Thyroid gland (tissue), 4 donors: ENCODE data around the gene NUP188. TPM values are rescaled to one million over a fixed set of nuclear protein-coding genes. Genes with fewer than 3 reads are reported as not detected.

ENCODE experiments used
- DNase-seq, 2 donors: peaks; one replicate each; pipeline ENCODE4 v3.0.0-alpha.2; 2019
- H3K27ac ChIP-seq, 3 donors: fragments of 200-600 bp; sonication (generic); 1 replicate in 2 of 3; 2 replicates in 1 of 3; pipeline ENCODE4 v1.5.1; 2016 to 2019; ENCODE audit warnings: mild to moderate bottlenecking in 1 of 3, moderate library complexity in 1 of 3
- H3K27me3 ChIP-seq: fragments of 200-600 bp; sonication (generic); one replicate; pipeline ENCODE4 v1.5.1; 2019
- H3K36me3 ChIP-seq, 2 donors: fragments of 200-600 bp; sonication (generic); one replicate each; pipeline ENCODE4 v1.5.1; 2016 to 2019
- H3K4me1 ChIP-seq, 2 donors: fragments of 200-600 bp; sonication (generic); one replicate each; pipeline ENCODE4 v1.5.1; 2017 to 2019
- H3K4me3 ChIP-seq, 3 donors: fragments of 200-600 bp; sonication (generic); replicated peaks in 1 of 3; 1 replicate in 2 of 3; 2 replicates in 1 of 3; pipeline ENCODE4 v1.5.1; 2016; ENCODE audit warnings: mild to moderate bottlenecking in 1 of 3
- H3K9me3 ChIP-seq: fragments of 200-600 bp; sonication (generic); one replicate; pipeline ENCODE4 v1.5.1; 2017
- CTCF ChIP-seq, 6 experiments: fragments of 200-600 bp in 3 of 6; fragments of 450-650 bp in 3 of 6; sonication (generic) in 3 of 6; IDR thresholded peaks; one replicate each; pipeline ENCODE4 v1.5.1; 2016 to 2019; ENCODE audit warnings: antibody characterized with exemption in 6 of 6, mild to moderate bottlenecking in 2 of 6, inconsistent platforms in 1 of 6, moderate library complexity in 1 of 6
- POLR2A ChIP-seq, 2 donors: fragments of 450-650 bp; IDR thresholded peaks; one replicate each; pipeline ENCODE4 v1.6.1; 2017; ENCODE audit warnings: antibody characterized with exemption in 2 of 2, mild to moderate bottlenecking in 2 of 2, moderate library complexity in 1 of 2
- WGBS, 2 donors: methylation state at CpG; one replicate each; pipeline ENCODE4 v1.1.5; 2017; 5-methylcytosine and 5-hydroxymethylcytosine counted together
- intact Hi-C: fragments of 100-400 bp; cut with DNase I; formaldehyde crosslinking; loops from one replicate; pipeline ENCODE4 v1.15.1; 2023
- total RNA-seq, 4 donors: library from RNA; depleted of rRNA; stranded (reverse); fragments of >200 nt; gene quantifications; one replicate each; pipeline ENCODE4 v1.2.3, GENCODE V29; 2016

Gene NUP188
- total RNA-seq, 4 donors from 2014 or later, result 27.1 to 78.2 (median 35.8) TPM

- Histone ChIP-seq H3K27me3 (no peaks in the 10 kb centered on the region), H3K4me3 (no peak overlapping the region), H3K4me1 (no peaks in the 10 kb centered on the region), H3K9me3 (no peaks in the 10 kb centered on the region), H3K27ac (no peak overlapping the region), H3K36me3 (peaks cover 15 to 26% of the 10 kb centered on the region in 2 donors)
- 92 to 100% methylated on average over 2 to 9 of the region's 11 CpGs for WGBS, 2 donors
- intact Hi-C loops, result no loop called here
- no peak for DNase-seq
- no peak for TF ChIP-seq POLR2A (IDR thresholded peaks at IDR 0.05)
- no peak for TF ChIP-seq CTCF (IDR thresholded peaks at IDR 0.05)
These were observed 66.2 kb downstream of the NUP188 start for GRCh38 chr9:129013674-129014073.

DNA sequence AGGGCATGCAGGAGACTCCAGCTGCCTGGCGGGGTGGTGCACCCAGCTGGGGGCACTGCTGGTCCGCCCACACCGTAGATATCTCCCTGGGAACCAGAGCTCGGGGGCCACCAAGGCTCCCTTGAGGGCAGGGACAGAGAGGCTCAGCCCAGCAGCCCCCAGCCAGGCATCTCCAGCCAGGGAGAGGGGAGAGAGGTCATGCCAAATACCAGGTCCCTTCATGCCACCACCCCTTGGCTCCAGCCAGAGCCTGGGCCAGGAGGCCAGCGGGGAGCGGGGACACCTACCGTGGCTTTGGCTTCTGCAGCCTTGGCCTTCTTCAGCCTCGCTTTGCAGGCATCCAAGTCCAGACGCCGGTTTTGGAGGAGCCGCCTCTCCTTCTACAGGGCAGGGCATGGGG is 66.6 kb downstream of the NUP188 start:
- TF ChIP-seq CTCF (IDR thresholded peaks at IDR 0.05), result no peak
- TF ChIP-seq POLR2A (IDR thresholded peaks at IDR 0.05), result no peak
- no peaks in the 10 kb centered on the region for H3K9me3 ChIP-seq
- no peaks in the 10 kb centered on the region for H3K27me3 ChIP-seq
- WGBS, 2 donors, result 89 to 100% methylated on average over 1 to 11 of the region's 11 CpGs
- H3K4me1 ChIP-seq, result no peaks in the 10 kb centered on the region
- no peak overlapping the region for H3K4me3 ChIP-seq
- intact Hi-C loops, result no loop called here
- peaks cover 15 to 26% of the 10 kb centered on the region in 2 donors for H3K36me3 ChIP-seq
- DNase-seq, result no peak
- H3K27ac ChIP-seq, result no peak overlapping the region

DNA sequence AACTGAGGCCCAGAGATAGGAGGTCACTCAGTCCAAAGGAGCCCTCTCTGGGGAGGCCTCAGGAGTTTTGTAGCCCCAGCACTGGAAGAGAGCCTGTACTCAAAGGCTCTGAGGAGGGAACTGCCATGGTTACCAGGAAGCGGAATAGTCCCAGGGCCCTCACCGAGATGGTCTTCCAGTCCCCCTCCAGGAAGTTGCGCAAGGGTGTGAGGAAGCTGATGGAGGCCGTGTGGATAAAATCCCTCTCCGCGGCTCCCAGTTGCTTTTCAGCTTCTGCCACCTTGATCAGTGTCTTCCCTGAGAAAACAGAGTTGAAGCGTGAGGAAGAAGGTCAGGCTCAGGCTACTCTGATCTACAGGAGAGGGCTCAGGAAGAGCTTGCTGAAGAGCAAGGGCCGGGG is 67.1 kb downstream of the NUP188 start:
- TF ChIP-seq CTCF (IDR thresholded peaks at IDR 0.05) (no peak), POLR2A (IDR thresholded peaks at IDR 0.05) (no peak)
- Histone ChIP-seq H3K4me3 (no peak overlapping the region), H3K9me3 (no peaks in the 10 kb centered on the region), H3K27ac (no peak overlapping the region), H3K27me3 (no peaks in the 10 kb centered on the region), H3K36me3 (peaks cover 15 to 26% of the 10 kb centered on the region in 2 donors), H3K4me1 (no peaks in the 10 kb centered on the region)
- DNase-seq, result no peak
- intact Hi-C loops, result no loop called here
- 89 to 96% methylated on average over 8 of the region's 8 CpGs for WGBS, 2 donors

DNA sequence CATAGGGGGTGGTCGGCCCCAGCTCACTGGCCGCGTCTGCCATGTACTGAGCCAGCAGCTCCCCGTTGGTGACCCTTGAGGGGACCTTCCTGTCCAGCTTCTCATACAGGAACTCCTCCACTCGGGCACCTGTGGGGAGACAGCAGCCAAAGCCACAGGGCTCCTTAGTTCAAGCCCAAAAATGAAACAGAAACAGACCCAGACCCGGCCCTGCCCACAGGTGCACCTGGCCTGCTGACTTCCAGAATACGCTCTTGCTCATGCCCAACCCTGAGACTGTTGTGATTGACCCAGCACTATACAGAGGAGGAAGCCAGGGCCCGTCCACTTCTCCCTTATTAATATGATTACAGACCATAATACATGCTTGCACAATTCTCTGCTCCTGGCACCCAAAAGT is 73.6 kb downstream of the NUP188 start:
- no peaks in the 10 kb centered on the region for H3K36me3 ChIP-seq
- H3K9me3 ChIP-seq, result no peaks in the 10 kb centered on the region
- WGBS, 2 donors, result 72 to 75% methylated on average over 7 to 8 of the region's 8 CpGs
- no peaks in the 10 kb centered on the region for H3K27me3 ChIP-seq
- TF ChIP-seq CTCF (IDR thresholded peaks at IDR 0.05) (no peak), POLR2A (IDR thresholded peaks at IDR 0.05) (no peak)
- H3K27ac ChIP-seq, result no peak overlapping the region
- H3K4me3 ChIP-seq, result no peak overlapping the region
- intact Hi-C loops, result no loop called here
- H3K4me1 ChIP-seq, result peaks cover 0 to 8% of the 10 kb centered on the region in 2 donors
- DNase-seq, result peak in 1 of 2 donors; percentile 38

GRCh38 chr9:129022037-129022436 is 74.5 kb downstream of the NUP188 start:
- TF ChIP-seq POLR2A (IDR thresholded peaks at IDR 0.05), result no peak
- TF ChIP-seq CTCF (IDR thresholded peaks at IDR 0.05), result no peak
- intact Hi-C loops, result no loop called here
- no peak overlapping the region for H3K27ac ChIP-seq
- DNase-seq, result no peak
- no peaks in the 10 kb centered on the region for H3K36me3 ChIP-seq
- 81 to 85% methylated on average over 9 of the region's 9 CpGs for whole genome bisulfite sequencing, 2 donors
- no peak overlapping the region for H3K4me3 ChIP-seq
- H3K27me3 ChIP-seq, result no peaks in the 10 kb centered on the region
- peaks cover 9 to 18% of the 10 kb centered on the region in 2 donors for H3K4me1 ChIP-seq
- no peaks in the 10 kb centered on the region for H3K9me3 ChIP-seq
